OCI-LY1 (cell line): ENCODE data around the gene HS3ST1.

Source experiments
- H2AFZ ChIP-seq: fragments of 200-600 bp; sonication (generic), shearing (Covaris generic); 2 replicates; pipeline ENCODE4 v1.6.0; 2014; ENCODE audit warnings: antibody characterized with exemption, mild to moderate bottlenecking, low read length
- H3F3A ChIP-seq: fragments of 200-600 bp; sonication (generic), shearing (Covaris generic); 2 replicates; pipeline ENCODE4 v1.6.0; 2014; ENCODE audit warnings: mild to moderate bottlenecking, antibody characterized with exemption, low read length, moderate library complexity; ENCODE audit not compliant: insufficient read depth
- H3K27ac ChIP-seq: fragments of 200-600 bp; sonication (generic); 2 replicates; pipeline ENCODE4 v1.5.1; 2014; ENCODE audit warnings: low read length, mixed run types, mild to moderate bottlenecking, low read depth; ENCODE audit not compliant: poor library complexity, severe bottlenecking
- H3K27me3 ChIP-seq: fragments of 200-600 bp; sonication (generic); 2 replicates; pipeline ENCODE4 v1.6.0; 2014; ENCODE audit warnings: antibody characterized with exemption, mild to moderate bottlenecking, low read length, moderate library complexity; ENCODE audit not compliant: insufficient read depth
- H3K36me3 ChIP-seq: fragments of 200-600 bp; sonication (generic); 2 replicates; pipeline ENCODE4 v1.6.1; 2014; ENCODE audit warnings: mild to moderate bottlenecking, antibody characterized with exemption, low read length, moderate library complexity, mixed read lengths; ENCODE audit not compliant: insufficient read depth
- H3K4me1 ChIP-seq: fragments of 200-600 bp; sonication (generic); 2 replicates; pipeline ENCODE4 v1.5.1; 2014; ENCODE audit warnings: mild to moderate bottlenecking, low read length, moderate library complexity; ENCODE audit not compliant: insufficient read depth, severe bottlenecking
- H3K4me2 ChIP-seq: fragments of 200-600 bp; sonication (generic), shearing (Covaris generic); 2 replicates; pipeline ENCODE4 v1.6.1; 2014; ENCODE audit warnings: low read length
- H3K4me3 ChIP-seq: fragments of 200-600 bp; sonication (generic); 2 replicates; pipeline ENCODE4 v1.5.1; 2014; ENCODE audit warnings: low read length, low read depth, mild to moderate bottlenecking, mixed read lengths; ENCODE audit not compliant: poor library complexity, severe bottlenecking
- H3K79me2 ChIP-seq: fragments of 200-600 bp; shearing (Covaris generic); 2 replicates; pipeline ENCODE4 v1.6.1; 2016; ENCODE audit warnings: mixed run types, low read length, mixed read lengths; ENCODE audit not compliant: insufficient read depth
- H3K9ac ChIP-seq: fragments of 200-600 bp; sonication (generic), shearing (Covaris generic); 2 replicates; pipeline ENCODE4 v1.6.1; 2014; ENCODE audit warnings: mild to moderate bottlenecking, low read length, mixed read lengths
- H3K9me2 ChIP-seq: fragments of 200-600 bp; sonication (generic), shearing (Covaris generic); 2 replicates; pipeline ENCODE4 v1.6.1; 2014; ENCODE audit warnings: low read depth, mild to moderate bottlenecking, low read length, mixed read lengths
- H3K9me3 ChIP-seq: fragments of 200-600 bp; shearing (Covaris generic); 2 replicates; pipeline ENCODE4 v1.6.1; 2014; ENCODE audit warnings: low read length, mixed read lengths
- H4K20me1 ChIP-seq: fragments of 200-600 bp; sonication (generic), shearing (Covaris generic); 2 replicates; pipeline ENCODE4 v1.6.0; 2016; ENCODE audit warnings: mild to moderate bottlenecking, low read length; ENCODE audit not compliant: insufficient read depth
- CTCF ChIP-seq: fragments of 200-600 bp; sonication (generic), shearing (Covaris generic); IDR thresholded peaks from 2 replicates; pipeline ENCODE4 v1.5.1; 2017; ENCODE audit warnings: mild to moderate bottlenecking, antibody characterized with exemption, low read length, moderate library complexity, mixed read lengths
- EZH2 ChIP-seq: fragments of 200-600 bp; sonication (generic), shearing (Covaris generic); IDR thresholded peaks from 2 replicates; pipeline ENCODE4 v1.8.0; 2017; ENCODE audit warnings: borderline replicate concordance, mixed run types, mild to moderate bottlenecking, antibody characterized with exemption, low read length, moderate library complexity, mixed read lengths

The HS3ST1 gene

GRCh38 chr4:11435557-11435956 is 6.9 kb upstream of the HS3ST1 start:
- Histone ChIP-seq H3K36me3 (no peaks in the 10 kb centered on the region), H3K9me2 (no peaks in the 10 kb centered on the region), H3F3A (no peaks in the 10 kb centered on the region), H4K20me1 (no peaks in the 10 kb centered on the region), H2AFZ (no peak overlapping the region), H3K27me3 (no peaks in the 10 kb centered on the region), H3K79me2 (no peaks in the 10 kb centered on the region), H3K9me3 (no peaks in the 10 kb centered on the region), H3K4me3 (no peak overlapping the region), H3K9ac (no peak overlapping the region), H3K27ac (no peak overlapping the region), H3K4me2 (no peak overlapping the region), H3K4me1 (no peaks in the 10 kb centered on the region)
- TF ChIP-seq EZH2 (no peak), CTCF (no peak)

GRCh38 chr4:11431111-11431510 is 2.4 kb upstream of the HS3ST1 start:
- Histone ChIP-seq H3K27ac (no peak overlapping the region), H3K9me2 (no peaks in the 10 kb centered on the region), H3K9ac (no peak overlapping the region), H3K27me3 (no peaks in the 10 kb centered on the region), H2AFZ (no peak overlapping the region), H3F3A (no peaks in the 10 kb centered on the region), H3K4me3 (no peak overlapping the region), H3K36me3 (no peaks in the 10 kb centered on the region), H3K9me3 (no peaks in the 10 kb centered on the region), H3K4me1 (no peaks in the 10 kb centered on the region), H3K79me2 (no peaks in the 10 kb centered on the region), H3K4me2 (no peak overlapping the region), H4K20me1 (no peaks in the 10 kb centered on the region)
- TF ChIP-seq EZH2 (no peak), CTCF (no peak)

GRCh38 chr4:11430536-11430935 is 1.8 kb upstream of the HS3ST1 start:
- H2AFZ ChIP-seq: no peak overlapping the region
- no peaks in the 10 kb centered on the region for H3F3A ChIP-seq
- no peaks in the 10 kb centered on the region for H3K27me3 ChIP-seq
- no peak overlapping the region for H3K4me2 ChIP-seq
- no peak for TF ChIP-seq CTCF
- no peak for TF ChIP-seq EZH2
- no peaks in the 10 kb centered on the region for H3K36me3 ChIP-seq
- H3K9ac ChIP-seq: no peak overlapping the region
- no peaks in the 10 kb centered on the region for H3K9me2 ChIP-seq
- H3K4me1 ChIP-seq: no peaks in the 10 kb centered on the region
- no peaks in the 10 kb centered on the region for H3K79me2 ChIP-seq
- H4K20me1 ChIP-seq: no peaks in the 10 kb centered on the region
- H3K9me3 ChIP-seq: no peaks in the 10 kb centered on the region
- H3K27ac ChIP-seq: no peak overlapping the region
- no peak overlapping the region for H3K4me3 ChIP-seq
